G401.6 (cell line): ENCODE measurements around the gene MYL11.
"Not testable (repeated sequence)": the region's sequence is repeated elsewhere in the genome, so short reads cannot be mapped to it uniquely, and the experiment has no call there.

Experiments
- FAIRE-seq: peaks from 2 replicates; lab custom pipeline; 2012; peaks lifted over from hg19 to GRCh38; lab: Jason Lieb, UNC

MYL11 gene, protein sequence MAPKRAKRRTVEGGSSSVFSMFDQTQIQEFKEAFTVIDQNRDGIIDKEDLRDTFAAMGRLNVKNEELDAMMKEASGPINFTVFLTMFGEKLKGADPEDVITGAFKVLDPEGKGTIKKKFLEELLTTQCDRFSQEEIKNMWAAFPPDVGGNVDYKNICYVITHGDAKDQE

DNA sequence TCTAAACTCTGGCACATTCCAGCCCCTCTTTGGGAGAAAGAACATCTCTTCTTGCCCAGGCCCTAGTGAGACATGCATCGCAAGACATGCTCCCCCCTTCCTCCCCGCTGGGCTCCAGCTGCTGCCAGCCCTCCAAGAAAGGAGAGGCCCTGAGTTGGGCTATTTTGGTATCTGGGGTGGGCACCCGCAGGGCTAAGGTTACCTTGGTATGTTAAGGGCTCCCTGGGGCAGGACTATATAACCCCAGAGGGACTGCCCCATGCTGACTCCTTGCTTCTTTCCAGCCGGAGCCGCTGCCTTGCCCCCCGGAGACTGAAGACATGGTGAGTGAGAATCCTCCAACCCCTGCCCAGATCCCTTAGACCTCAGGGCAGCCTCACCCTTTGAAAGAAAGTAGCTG, at the start of gene MYL11:
MYL11 (plus strand) TSS at position 265 of the 400 bp plus-strand sequence; CDS start at position 321, 56 bp downstream.
- FAIRE-seq, result no peak

DNA sequence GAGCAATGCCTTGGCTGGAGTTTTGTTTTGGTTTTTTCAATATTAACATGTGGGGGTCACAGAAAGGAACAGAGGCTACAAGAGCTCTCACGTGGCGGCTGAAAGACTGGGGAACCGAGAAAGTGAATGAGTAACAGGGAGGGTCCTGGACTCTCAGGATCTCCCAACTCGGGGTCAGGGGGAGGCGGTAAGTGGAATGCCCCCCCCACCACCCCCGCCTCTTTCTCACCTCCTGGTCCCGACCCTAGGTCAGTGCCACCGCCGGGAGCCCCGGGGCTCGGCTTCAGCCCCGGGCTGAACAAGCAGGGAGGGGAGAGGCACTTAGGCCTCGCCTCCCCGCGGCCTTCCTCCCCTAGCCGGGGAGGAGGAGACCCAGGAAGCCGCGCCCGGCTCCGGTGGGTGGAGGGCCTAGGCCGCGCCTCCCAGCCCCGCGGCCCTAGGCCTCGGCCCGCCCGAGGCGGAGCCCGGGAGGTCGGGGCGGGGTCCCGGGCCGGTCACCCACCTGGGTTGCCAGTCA, 40.1 kb upstream of the MYL11 start:
- not testable (repeated sequence) for FAIRE-seq

DNA sequence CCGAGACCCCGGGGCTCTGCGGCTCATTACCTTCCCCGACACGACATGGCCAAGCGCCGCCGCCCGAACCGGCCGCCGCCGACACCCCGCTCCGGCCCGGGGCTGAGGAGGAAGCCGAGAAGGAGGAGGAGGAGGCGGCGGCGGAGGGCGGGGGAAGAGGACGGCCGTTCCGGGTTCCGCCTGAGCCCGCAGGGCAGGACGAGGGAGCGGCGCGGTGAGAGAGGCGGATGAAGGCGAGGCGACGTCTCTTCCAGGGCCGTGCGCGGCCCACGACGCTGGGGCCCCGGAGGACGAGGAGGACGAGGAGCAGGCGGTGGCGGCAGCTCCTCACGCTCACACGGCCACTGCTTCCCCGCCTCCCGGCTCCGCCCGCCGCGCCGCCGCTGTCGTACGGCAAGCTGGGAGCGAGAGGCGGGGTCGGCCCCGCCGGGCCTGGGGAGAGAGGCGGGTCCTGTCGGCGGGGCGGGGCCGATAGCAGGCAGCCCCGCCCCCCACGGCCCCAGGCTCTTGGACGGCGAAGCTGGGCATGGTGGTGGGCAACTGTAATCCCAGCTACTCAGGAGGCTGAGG, 39.5 kb upstream of the MYL11 start:
- not testable (repeated sequence) for FAIRE-seq

DNA sequence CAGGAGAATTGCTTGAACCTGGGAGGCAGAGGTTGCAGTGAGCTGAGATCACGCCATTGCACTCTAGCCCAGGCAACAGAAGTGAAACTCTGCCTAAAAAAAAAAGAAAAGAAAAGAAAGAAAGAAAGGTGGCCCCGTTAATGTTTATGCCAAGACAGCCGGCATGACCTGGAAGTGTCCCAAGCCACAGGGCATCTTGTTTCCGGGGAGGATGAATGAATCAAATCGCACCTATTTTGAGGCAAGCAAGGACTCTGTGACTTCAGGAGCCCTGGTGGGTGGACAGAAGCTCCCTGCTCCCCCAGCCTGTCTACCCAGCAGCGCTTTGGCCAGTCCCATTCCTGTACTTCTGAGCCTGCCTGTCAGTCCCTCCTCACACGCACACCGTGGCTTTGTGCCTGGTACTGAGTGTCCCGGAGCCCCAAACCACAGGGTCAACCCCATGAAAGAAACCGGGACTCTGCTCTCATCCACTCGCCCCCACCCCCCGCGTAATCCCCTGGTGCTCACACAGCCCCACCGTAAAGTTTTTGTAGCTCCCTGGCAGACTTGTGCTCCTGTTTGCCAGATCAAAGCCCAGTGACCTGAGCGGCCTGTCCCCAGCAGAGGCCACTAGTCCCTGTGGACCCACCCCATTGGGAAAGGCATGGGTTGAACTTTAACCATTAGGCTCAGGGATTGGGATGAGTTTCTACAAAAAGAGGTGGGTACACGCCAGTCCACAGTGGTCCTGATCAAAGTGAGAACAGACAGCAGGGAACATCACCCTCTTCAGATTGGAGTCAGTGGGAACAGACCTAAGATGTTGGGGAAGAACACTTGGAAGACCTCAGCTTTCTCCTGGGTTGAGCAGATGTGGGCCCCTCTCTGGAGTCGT, 38.8 kb upstream of the MYL11 start:
- FAIRE-seq, result no peak

DNA sequence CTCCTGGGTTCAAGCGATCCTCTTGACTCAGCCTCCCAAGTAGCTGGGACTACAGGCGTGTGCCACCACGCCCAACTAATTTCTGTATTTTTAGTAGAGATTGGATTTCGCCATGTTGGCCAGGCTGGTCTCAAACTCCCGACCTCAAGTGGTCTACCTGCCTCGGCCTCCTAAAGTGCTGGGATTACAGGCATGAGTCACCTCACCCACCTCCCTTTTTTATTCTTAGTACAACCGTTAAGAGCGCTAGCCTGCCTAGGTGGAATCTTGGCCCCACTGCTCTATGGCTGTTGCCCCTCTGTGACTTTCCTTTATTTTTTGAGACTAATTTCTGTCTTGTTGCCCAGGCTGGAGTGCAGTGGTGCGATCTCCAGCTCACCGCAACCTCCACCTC, 36.6 kb upstream of the MYL11 start:
- FAIRE-seq, result not testable (repeated sequence)

DNA sequence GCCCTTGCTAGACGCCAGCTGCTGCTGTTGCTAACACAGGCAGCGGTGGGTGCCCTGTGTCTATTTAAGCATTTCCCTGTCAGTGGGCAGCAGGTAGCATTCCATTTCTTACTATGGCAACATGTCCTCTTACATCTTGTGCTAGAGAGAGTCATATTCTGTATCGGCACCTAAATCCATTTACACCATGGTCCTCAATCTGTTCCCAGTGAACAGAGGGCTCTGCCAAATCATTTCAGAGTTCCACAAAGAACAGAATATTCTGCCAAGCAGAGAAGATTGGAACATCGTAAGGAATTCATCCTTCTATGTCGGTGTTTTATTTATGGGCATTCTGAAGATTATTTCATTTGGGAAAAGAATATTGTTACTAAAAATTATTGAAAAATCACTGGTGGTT, 35.9 kb upstream of the MYL11 start:
- FAIRE-seq, result not testable (repeated sequence)

DNA sequence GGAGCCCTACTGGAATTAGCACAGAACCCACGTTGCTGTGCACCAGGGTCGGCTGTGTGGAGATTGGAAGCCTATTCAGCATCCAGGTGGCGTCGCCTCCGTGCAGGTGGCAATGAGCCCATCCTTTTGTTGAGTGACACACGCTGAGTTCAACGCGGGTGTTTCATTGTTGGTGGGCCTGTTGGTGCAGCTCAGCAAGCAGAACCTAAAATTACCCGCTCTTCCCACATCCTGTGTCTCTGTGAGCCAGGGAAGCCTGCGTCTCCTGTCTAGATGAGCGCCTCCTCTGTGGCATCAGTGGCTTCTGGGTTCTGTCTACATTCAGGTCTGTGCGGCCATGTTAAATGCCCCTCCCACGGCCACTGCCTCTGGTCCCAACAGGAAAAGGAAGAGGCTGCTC, 34.0 kb upstream of the MYL11 start:
- no peak for FAIRE-seq

DNA sequence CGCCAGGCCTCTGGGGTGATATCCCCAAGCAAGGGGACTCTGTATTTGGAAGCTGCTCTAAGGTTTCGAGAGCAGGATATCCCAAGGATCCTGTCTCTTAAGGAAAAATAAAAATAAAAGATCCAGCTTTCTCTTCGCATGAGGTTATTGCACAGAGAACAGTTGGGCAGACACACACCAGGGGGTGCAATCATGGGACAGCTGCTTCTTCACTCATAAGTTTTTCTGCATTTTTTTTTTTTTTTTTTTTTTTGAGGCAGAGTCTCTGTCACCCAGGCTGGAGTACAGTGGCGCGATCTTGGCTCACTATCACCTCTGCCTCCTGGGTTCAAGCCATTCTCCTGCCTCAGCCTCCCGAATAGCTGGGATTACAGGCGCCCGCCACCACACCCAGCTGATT, 32.6 kb upstream of the MYL11 start:
- FAIRE-seq, result not testable (repeated sequence)

DNA sequence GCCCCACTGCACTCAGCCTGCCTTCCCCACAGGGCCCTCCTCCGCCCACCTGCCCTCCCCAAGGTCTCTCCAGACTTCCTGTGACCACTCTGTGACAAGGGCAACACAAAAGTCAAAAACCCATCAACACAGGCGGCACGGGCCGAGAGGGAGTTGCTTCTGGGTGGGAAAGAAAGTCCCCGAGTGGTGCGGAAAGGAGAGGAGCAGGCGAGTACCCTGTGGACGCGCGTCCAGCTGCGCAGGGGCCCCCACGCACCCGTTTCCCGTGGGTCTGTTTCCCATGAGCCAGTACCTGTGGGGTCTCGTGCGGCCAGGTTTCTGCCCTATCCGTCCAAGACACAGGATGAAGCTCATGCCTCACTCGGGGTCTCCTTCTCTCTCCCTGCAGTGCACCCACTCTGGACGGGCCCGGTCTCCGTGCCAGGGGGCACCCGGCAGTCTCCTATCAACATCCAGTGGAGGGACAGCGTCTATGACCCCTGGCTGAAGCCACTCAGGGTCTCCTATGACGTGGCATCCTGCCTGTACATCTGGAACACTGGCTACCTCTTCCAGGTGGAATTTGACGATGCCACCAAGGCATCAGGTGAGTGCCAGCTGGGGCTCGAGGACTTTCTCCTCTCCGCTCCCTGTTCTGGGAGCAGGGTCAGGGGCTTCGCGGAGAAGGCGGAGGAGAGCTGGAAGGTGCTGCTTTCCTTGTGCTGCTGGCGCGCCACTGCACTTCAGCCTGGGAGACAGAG, 31.7 kb upstream of the MYL11 start:
- FAIRE-seq, result no peak

DNA sequence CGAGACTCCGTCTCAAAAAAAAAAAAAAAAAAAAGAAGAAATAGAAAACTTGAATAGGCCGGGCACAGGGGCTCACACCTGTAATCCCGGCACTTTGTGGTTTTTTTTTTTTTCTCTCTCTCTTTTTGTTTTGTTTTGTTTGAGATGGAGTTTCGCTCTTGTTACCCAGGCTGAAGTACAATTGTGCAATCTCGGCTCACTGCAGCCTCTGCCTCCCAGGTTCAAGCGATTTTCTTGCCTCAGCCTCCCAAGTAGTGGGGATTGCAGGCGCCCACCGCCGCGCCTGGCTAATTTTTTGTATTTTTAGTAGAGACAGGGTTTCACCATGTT, 31.1 kb upstream of the MYL11 start:
- not testable (repeated sequence) for FAIRE-seq

DNA sequence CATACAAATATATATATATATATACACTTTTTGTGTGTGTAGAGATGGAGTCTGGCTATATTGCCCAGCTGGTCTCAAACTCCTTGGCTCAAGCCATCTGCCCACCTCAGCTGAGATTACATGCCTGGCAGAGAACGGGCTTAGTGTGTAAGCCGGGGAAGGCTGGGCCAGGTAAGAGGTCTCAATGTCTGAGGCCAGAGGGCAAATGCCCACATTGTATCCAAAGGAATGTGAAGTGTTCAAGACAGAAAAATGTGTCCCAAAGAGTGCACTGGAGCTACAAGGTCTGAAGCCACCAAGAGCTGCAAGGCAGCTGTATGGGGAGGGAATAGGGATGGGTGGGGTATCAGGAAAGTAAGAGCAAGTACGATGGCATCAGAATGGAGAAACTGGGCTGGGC, 28.3 kb upstream of the MYL11 start:
- FAIRE-seq, result no peak

DNA sequence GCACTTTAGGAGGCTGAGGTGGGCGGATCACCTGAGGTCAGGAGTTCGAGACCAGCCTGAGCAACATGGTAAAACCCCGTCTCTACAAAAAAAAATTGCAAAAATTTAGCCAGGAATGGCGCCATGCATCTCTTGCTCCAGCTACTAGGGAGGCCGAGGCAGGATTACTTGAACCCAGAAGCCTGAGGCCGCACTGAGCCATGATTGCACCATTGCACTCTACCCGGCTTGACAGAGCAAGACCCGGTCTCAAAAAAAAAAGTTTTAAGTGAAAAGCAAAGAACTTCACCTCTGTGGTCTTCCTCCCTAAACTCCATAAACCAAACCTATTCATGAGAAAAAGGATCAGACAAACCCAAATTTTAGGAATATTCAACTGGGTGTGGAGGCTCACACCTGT, 26.5 kb upstream of the MYL11 start:
- FAIRE-seq, result no peak

DNA sequence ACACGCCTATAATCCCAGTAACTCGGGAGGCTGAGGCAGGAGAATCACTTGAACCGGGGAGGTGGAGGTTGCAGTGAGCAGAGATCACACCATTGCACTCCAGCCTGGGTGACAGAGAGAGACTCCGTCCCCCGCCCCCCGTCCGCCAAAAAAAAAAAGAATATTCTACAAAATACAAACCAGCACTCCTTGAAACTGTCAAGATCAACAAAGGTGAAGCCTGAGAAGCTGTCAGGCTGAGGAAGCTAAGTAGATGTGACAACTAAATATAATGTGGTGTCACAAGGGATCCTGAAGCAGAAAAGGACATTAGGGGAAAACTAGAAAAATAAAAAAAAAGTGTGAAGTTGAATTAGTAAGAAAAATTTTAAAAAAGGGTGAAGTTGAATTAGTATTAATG, 25.7 kb upstream of the MYL11 start:
- no peak for FAIRE-seq

DNA sequence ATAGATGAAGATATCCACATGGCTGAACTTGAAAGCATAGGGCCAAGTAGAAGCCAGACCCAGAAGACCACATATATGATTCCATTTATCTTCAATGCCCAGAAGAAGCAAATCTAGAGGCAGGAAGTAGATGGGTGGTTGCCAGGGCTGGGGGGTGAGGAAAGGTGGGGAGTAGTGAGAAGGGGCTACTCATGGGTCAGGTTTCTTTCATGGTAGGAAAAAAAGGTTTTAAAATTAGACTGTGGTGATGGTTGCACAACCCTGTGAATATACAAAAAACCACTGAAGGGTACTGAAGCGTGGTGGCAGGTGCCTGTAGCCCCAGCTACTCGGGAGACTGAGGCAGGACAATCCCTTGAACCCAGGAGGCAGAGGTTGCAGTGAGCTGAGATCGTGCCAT, 24.9 kb upstream of the MYL11 start:
- FAIRE-seq, result no peak

DNA sequence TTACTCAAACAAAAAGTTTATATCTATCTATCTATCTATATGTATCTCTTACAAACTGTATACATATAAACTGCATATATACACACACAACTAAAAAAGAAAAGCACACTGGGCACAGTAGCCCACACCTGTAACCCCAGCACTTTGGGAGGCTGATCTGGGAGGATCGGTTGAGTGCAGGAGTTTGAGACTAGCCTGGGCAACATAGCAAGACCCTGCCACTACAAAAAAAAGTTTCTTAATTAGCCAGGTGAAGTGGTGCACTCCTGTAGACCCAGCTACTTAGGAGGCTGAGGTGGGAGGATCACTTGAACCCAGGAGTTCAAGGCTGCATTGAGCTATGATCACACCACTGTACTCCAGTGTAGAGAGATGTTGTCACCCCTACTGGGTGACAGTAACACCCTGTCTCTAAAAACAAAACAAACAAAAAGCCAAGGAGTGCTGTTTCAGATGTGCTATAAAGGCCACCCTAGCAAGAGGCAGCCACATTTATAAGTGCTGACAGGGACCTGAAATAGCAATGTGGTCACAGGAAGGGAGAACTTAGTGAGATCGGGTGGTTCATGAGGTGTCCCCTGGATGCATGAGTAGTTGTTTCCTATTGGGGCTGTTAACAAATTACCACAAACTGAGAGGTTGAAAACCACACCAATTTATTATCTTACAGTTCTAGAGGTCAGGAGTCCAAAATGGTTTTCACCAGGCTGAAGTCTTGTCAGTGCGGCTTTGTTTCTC, 24.3 kb upstream of the MYL11 start:
- no peak for FAIRE-seq

DNA sequence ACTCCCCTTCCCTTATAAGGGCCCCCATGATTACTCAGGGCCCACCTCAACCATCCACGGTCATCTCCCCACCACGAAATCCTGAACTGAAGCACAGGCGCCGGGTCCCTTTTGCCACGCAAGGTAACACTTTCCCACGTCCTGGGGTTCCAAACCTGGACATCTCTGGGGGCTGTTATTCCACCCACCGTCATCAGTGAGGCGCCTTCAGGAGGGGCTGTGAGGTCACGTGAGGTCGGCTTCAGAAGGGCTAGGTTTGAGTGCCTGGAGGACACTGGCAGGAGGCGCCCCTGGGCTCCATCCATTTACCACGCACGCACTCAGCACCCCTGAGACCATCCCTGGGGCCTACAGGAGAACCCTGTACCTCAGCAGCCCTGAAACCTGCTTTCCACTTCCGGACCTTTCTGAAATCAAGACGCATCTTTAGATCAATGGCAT, 23.6 kb upstream of the MYL11 start:
- no peak for FAIRE-seq

DNA sequence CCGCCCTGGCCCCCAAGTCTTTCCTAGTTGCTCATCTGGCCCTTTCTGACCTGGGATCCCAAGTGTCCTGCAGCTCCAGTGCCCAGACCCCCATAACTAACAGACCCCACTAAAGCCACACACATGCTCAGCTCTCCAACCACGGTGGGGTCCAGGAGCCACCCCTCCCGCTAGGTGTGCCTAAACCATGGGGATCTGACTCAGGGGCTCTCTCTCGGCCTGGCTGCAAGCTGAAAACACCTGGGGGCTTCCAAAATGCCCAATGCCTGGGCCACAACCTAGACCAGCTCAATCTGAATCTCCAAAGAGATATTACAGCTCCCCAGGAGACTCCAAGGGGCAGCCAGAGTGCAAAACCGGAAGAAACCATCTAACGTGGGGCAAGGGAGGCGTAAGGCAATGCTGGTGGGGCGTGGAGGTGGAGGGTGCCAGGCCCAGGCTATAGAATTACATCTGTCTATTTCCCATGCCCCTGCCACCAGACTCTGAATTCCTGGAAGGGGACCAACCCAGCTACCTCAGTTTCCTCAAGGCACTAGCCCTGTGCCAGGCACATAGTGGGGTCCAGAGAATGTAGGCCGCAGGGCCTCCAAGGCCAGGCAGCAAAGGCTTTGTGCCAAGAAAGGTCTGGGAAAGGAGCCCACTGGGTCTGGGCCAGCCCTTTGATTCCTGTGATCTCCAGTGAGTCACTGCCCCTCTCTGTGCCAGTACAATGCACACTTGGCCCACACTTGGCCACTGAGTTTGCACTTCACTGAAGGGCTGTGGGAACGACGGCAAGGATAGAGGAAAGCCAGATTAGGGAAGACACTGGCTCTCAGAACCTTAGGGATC, 22.8 kb upstream of the MYL11 start:
- no peak for FAIRE-seq

DNA sequence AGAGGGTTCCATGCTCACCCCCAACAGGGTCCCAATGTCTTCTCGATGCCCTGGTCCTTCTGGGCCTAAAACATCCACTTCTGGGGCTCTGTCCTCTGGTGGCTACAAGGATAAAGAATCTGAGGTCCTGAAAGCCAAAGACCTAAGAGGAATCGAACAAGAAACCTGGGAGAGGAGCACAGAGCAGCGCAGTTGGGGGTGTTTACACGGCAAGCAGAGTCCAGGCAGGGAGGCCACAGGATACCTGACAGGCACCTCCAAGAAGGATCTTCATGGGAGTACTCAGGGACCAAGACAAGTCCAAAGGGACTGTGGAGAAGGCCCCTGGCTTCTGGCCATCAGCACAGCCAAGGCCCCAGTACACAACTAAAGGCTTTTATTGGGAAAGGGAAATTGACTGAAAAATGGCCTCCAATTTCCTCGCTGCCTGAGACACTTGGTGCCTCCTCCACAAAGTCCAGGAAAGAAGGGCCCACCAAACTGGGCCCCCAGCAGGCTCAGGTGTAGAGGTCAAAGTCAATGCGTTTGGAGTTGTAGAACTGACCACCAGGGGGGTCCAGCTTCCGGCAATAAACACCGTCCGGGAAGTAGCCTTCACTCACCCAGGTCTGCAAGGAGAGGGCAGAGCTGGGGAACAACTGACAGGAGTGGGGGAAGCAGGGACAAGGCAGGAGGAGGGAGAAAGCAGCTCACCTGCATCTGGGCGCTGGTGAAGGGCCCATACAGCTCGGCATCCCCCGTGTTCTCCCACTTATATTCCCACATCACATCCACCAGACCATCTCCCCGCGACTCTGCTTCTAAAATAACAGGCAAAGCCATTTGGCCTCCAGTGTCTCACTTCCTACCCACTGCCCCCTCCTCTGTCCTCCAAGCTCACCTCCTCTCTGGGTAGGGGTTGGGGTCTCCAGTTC, 21.9 kb upstream of the MYL11 start:
- FAIRE-seq, result no peak

DNA sequence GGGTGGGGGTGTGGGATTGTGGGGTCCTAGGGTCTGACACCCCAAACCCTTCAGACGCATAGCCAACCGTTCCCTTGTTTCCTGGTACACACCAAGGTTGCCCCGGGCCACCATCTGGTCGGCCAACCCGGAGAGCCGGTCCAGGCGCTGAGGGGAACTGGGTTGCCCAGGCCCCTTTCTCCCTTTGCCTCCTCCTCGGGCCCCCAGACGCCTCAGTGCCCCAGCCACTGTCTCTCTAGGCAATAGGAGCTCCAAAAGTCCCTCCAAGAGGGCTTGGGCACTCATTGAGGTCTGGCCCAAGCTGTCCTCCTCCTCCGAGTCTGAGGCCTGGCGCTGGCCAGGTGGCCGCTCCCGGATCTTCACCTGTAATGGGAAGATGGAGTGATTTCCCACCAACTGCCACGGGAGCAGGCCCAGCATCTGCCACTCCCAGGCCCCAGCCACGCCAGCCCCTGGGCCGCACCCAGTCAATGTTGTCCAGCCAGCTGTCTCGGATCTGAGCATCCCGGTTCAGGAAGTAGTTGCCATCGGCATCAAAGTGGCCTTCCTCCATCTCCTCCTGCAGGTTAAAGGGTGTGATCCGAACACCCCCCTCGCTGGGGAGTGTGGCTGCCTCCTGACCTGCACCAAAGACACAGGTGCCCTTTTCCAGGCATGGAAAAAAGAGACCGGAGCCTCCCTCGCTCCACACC, 21.0 kb upstream of the MYL11 start:
- FAIRE-seq, result no peak
